ENCODE data around the gene SSH3.

Gene SSH3

GRCh38 chr11:67287355-67288197 lies 15.8 kb upstream of the SSH3 start:
- H3K27ac ChIP-seq (ENCODE audit: low read depth, low read length): peak overlapping the region; percentile 98
- peaks cover 23% of the 10 kb centered on the region for H3F3A ChIP-seq (ENCODE audit: insufficient read depth)
- H3K4me2 ChIP-seq (ENCODE audit: low read depth, low read length, poor library complexity, severe bottlenecking): peak overlapping the region; percentile 79
- no peaks in the 10 kb centered on the region for H3K9me2 ChIP-seq (replicated peaks; ENCODE audit: insufficient read depth, low read length)
- no peaks in the 10 kb centered on the region for H4K20me1 ChIP-seq (ENCODE audit: low read depth, low read length)
- H3K9ac ChIP-seq (ENCODE audit: low read length): peak overlapping the region; percentile 97
- peak overlapping the region; percentile 71 for H3K4me3 ChIP-seq (ENCODE audit: insufficient read depth, low read length, poor library complexity, severe bottlenecking)
- TF ChIP-seq, protein P1, sequence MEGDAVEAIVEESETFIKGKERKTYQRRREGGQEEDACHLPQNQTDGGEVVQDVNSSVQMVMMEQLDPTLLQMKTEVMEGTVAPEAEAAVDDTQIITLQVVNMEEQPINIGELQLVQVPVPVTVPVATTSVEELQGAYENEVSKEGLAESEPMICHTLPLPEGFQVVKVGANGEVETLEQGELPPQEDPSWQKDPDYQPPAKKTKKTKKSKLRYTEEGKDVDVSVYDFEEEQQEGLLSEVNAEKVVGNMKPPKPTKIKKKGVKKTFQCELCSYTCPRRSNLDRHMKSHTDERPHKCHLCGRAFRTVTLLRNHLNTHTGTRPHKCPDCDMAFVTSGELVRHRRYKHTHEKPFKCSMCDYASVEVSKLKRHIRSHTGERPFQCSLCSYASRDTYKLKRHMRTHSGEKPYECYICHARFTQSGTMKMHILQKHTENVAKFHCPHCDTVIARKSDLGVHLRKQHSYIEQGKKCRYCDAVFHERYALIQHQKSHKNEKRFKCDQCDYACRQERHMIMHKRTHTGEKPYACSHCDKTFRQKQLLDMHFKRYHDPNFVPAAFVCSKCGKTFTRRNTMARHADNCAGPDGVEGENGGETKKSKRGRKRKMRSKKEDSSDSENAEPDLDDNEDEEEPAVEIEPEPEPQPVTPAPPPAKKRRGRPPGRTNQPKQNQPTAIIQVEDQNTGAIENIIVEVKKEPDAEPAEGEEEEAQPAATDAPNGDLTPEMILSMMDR (IDR thresholded peaks at IDR 0.05; ENCODE audit: insufficient read depth, low read length, poor library complexity, severe bottlenecking): no peak
- no peak for TF ChIP-seq EZH2phosphoT487 (conservative IDR thresholded peaks at IDR 0.05; ENCODE audit: low read length)
- H3K9me3 ChIP-seq (ENCODE audit: insufficient read depth, low read length): no peaks in the 10 kb centered on the region
- H2AFZ ChIP-seq (ENCODE audit: low read depth, low read length, severe bottlenecking): no peak overlapping the region
- no peaks in the 10 kb centered on the region for H3K36me3 ChIP-seq (ENCODE audit: low read length)
- no peaks in the 10 kb centered on the region for H3K27me3 ChIP-seq (ENCODE audit: low read length)
- H3K79me2 ChIP-seq (ENCODE audit: insufficient read depth, low read length): peaks cover 7% of the 10 kb centered on the region; the same call in 1 of the 2 replicates

DNA sequence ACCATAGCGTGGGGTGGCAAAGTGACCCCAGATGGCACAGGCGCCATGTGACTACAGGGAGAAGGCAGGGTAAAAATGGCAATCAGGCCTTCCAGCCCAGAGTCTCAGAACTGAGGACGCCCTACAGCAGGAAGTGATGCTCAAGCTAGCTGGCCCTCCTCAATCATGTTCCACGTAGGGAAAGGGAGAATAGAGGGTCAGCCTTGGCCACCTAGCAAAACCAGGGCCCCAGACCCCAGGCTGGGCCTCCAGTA lies 15.2 kb upstream of the SSH3 start:
- H3K9me3 ChIP-seq (ENCODE audit: insufficient read depth, low read length): no peaks in the 10 kb centered on the region
- H3K27me3 ChIP-seq (ENCODE audit: low read length): no peaks in the 10 kb centered on the region
- no peaks in the 10 kb centered on the region for H3K36me3 ChIP-seq (ENCODE audit: low read length)
- H3K4me2 ChIP-seq (ENCODE audit: low read depth, low read length, poor library complexity, severe bottlenecking): peak overlapping the region; percentile 79
- no peaks in the 10 kb centered on the region for H4K20me1 ChIP-seq (ENCODE audit: low read depth, low read length)
- H3K27ac ChIP-seq (ENCODE audit: low read depth, low read length): peak overlapping the region; percentile 98
- TF ChIP-seq, protein P1 (IDR thresholded peaks at IDR 0.05; ENCODE audit: insufficient read depth, low read length, poor library complexity, severe bottlenecking): no peak
- TF ChIP-seq EZH2phosphoT487 (conservative IDR thresholded peaks at IDR 0.05; ENCODE audit: low read length): no peak
- peak overlapping the region; percentile 71 for H3K4me3 ChIP-seq (ENCODE audit: insufficient read depth, low read length, poor library complexity, severe bottlenecking)
- no peak overlapping the region for H2AFZ ChIP-seq (ENCODE audit: low read depth, low read length, severe bottlenecking)
- H3F3A ChIP-seq (ENCODE audit: insufficient read depth): peaks cover 28% of the 10 kb centered on the region
- H3K9ac ChIP-seq (ENCODE audit: low read length): peak overlapping the region; percentile 97
- peaks cover 7% of the 10 kb centered on the region; the same call in 1 of the 2 replicates for H3K79me2 ChIP-seq (ENCODE audit: insufficient read depth, low read length)
- no peaks in the 10 kb centered on the region for H3K9me2 ChIP-seq (replicated peaks; ENCODE audit: insufficient read depth, low read length)

GRCh38 chr11:67288452-67289225 lies 14.7 kb upstream of the SSH3 start:
- no peaks in the 10 kb centered on the region for H3K36me3 ChIP-seq (ENCODE audit: low read length)

More at GRCh38 chr11:67288452-67289225, 14.7 kb upstream of the SSH3 start:
- peaks cover 28% of the 10 kb centered on the region for H3F3A ChIP-seq (ENCODE audit: insufficient read depth)
- peaks cover 7% of the 10 kb centered on the region; the same call in 1 of the 2 replicates for H3K79me2 ChIP-seq (ENCODE audit: insufficient read depth, low read length)
- no peaks in the 10 kb centered on the region for H3K9me3 ChIP-seq (ENCODE audit: insufficient read depth, low read length)
- H4K20me1 ChIP-seq (ENCODE audit: low read depth, low read length): no peaks in the 10 kb centered on the region
- TF ChIP-seq, protein P1 (IDR thresholded peaks at IDR 0.05; ENCODE audit: insufficient read depth, low read length, poor library complexity, severe bottlenecking): peak; percentile 37
- no peak for TF ChIP-seq EZH2phosphoT487 (conservative IDR thresholded peaks at IDR 0.05; ENCODE audit: low read length)
- H2AFZ ChIP-seq (ENCODE audit: low read depth, low read length, severe bottlenecking): no peak overlapping the region
- no peaks in the 10 kb centered on the region for H3K9me2 ChIP-seq (replicated peaks; ENCODE audit: insufficient read depth, low read length)
- peak overlapping the region; percentile 97 for H3K9ac ChIP-seq (ENCODE audit: low read length)
- peak overlapping the region; percentile 79 for H3K4me2 ChIP-seq (ENCODE audit: low read depth, low read length, poor library complexity, severe bottlenecking)
- H3K27me3 ChIP-seq (ENCODE audit: low read length): no peaks in the 10 kb centered on the region
- peak overlapping the region; percentile 71 for H3K4me3 ChIP-seq (ENCODE audit: insufficient read depth, low read length, poor library complexity, severe bottlenecking)
- peak overlapping the region; percentile 98 for H3K27ac ChIP-seq (ENCODE audit: low read depth, low read length)

Data from SU-DHL-6 (cell line).